B cell (primary cell): ENCODE measurements around the gene PHF21A. TPM values are rescaled to one million over a fixed set of nuclear protein-coding genes. Genes with fewer than 3 reads are reported as not detected.
A peak's percentile ranks its signal among the peaks of the same experiment; 100 is the strongest.

Experiments
- ATAC-seq: fragments of 200-7000 bp; cut with Tn5 transposase; one replicate; pipeline ENCODE4 v1.10.0; 2021; ENCODE audit warnings: low read depth, mild to moderate bottlenecking, moderate number of reproducible peaks, moderate library complexity
- CTCF ChIA-PET: fragments of 350-600 bp; sonication (Branson Sonifier 250); formaldehyde crosslinking; loops from one replicate; lab custom pipeline; 2021; ENCODE audit warnings: antibody characterized with exemption, inconsistent platforms; lab: Charles Lee
- POLR2A ChIA-PET: fragments of 350-600 bp; sonication (Branson Sonifier 250); formaldehyde crosslinking; loops from one replicate; lab custom pipeline; 2021; ENCODE audit warnings: antibody characterized with exemption; lab: Charles Lee
- DNase-seq: peaks from one replicate; pipeline ENCODE4 v3.0.0; 2013
- H2AFZ ChIP-seq: 2 replicates; pipeline ENCODE4 v1.6.1; 2012; ENCODE audit warnings: mild to moderate bottlenecking, low read depth, low read length; ENCODE audit not compliant: insufficient read depth, poor library complexity, severe bottlenecking
- H3K27ac ChIP-seq, 2 donors: 1 replicate in 1 of 2; 2 replicates in 1 of 2; pipeline ENCODE4 v1.5.1; 2012 to 2013; ENCODE audit warnings: low read length in 2 of 2, mild to moderate bottlenecking in 2 of 2, moderate library complexity in 1 of 2
- H3K27me3 ChIP-seq, 4 experiments: fragments of 200-600 bp in 1 of 4; sonication (generic) in 1 of 4; replicated peaks in 1 of 4; 1 replicate in 2 of 4; 2 replicates in 2 of 4; pipeline versions ENCODE4 v1.6.1 to v1.7.0; 2013 to 2016; ENCODE audit warnings: low read length in 3 of 4, mild to moderate bottlenecking in 2 of 4, mixed read lengths in 1 of 4, moderate library complexity in 1 of 4; ENCODE audit not compliant: insufficient read depth in 4 of 4, control insufficient read depth in 3 of 4; ENCODE audit errors: control extremely low read depth in 1 of 4
- H3K36me3 ChIP-seq, 2 experiments: replicated peaks in 1 of 2; 1 replicate in 1 of 2; 2 replicates in 1 of 2; pipeline versions ENCODE4 v1.6.1 to v1.7.1; 2013; ENCODE audit warnings: low read length in 1 of 2; ENCODE audit not compliant: insufficient read depth in 2 of 2, control insufficient read depth in 1 of 2; ENCODE audit errors: control extremely low read depth in 1 of 2, extremely low read depth in 1 of 2
- H3K4me1 ChIP-seq, 2 donors: fragments of 200-600 bp in 1 of 2; sonication (generic) in 1 of 2; 1 replicate in 1 of 2; 2 replicates in 1 of 2; pipeline versions ENCODE4 v1.5.1 to v1.6.1; 2013 to 2017; ENCODE audit warnings: low read length in 2 of 2; ENCODE audit not compliant: control insufficient read depth in 2 of 2, insufficient read depth in 2 of 2
- H3K4me2 ChIP-seq: replicated peaks from 2 replicates; pipeline ENCODE3; 2012; ENCODE audit warnings: mild to moderate bottlenecking, low read depth, low read length; ENCODE audit not compliant: poor library complexity, severe bottlenecking
- H3K4me3 ChIP-seq, 5 experiments: fragments of 200-600 bp in 1 of 5; sonication (generic) in 1 of 5; 1 replicate in 3 of 5; 2 replicates in 2 of 5; pipeline versions ENCODE4 v1.5.1 to v1.7.0; 2011 to 2016; ENCODE audit warnings: low read length in 4 of 5, mild to moderate bottlenecking in 4 of 5, low read depth in 2 of 5, control low read depth in 1 of 5, moderate library complexity in 1 of 5; ENCODE audit not compliant: insufficient read depth in 1 of 5; ENCODE audit errors: control extremely low read depth in 1 of 5, extremely low read depth in 1 of 5
- H3K79me2 ChIP-seq: fragments of 200-600 bp; sonication (generic); one replicate; pipeline ENCODE4 v1.6.0; 2016; ENCODE audit warnings: low read length; ENCODE audit not compliant: control insufficient read depth, insufficient read depth
- H3K9ac ChIP-seq: fragments of 200-600 bp; sonication (generic); 2 replicates; pipeline ENCODE4 v1.6.1; 2017; ENCODE audit warnings: mild to moderate bottlenecking, low read length, moderate library complexity
- H3K9me3 ChIP-seq, 3 donors: one replicate each; pipeline versions ENCODE4 v1.6.1 to v1.7.1; 2013; ENCODE audit warnings: low read length in 2 of 3; ENCODE audit not compliant: control insufficient read depth in 2 of 3, insufficient read depth in 1 of 3; ENCODE audit errors: control extremely low read depth in 1 of 3
- H4K20me1 ChIP-seq: 2 replicates; pipeline ENCODE4 v1.6.0; 2012; ENCODE audit warnings: mild to moderate bottlenecking, low read length; ENCODE audit not compliant: insufficient read depth, control insufficient read depth, poor library complexity, severe bottlenecking
- H3K27ac Mint-ChIP-seq: one replicate; pipeline ENCODE4 v1.8.0; 2021; ENCODE audit warnings: mixed read lengths
- H3K27me3 Mint-ChIP-seq: one replicate; pipeline ENCODE4 v1.8.0; 2021; ENCODE audit warnings: mixed read lengths
- H3K4me1 Mint-ChIP-seq: one replicate; pipeline ENCODE4 v1.8.0; 2021; ENCODE audit warnings: mixed read lengths
- H3K4me3 Mint-ChIP-seq: one replicate; pipeline ENCODE4 v1.8.0; 2021; ENCODE audit warnings: mixed read lengths
- H3K9me3 Mint-ChIP-seq: one replicate; pipeline ENCODE4 v1.8.0; 2022; ENCODE audit warnings: mixed read lengths; ENCODE audit not compliant: insufficient read depth
- CTCF ChIP-seq: fragments of 200-600 bp; IDR thresholded peaks from one replicate; pipeline ENCODE4 v1.8.0; 2022; ENCODE audit warnings: antibody characterized with exemption, mild to moderate bottlenecking
- EZH2 ChIP-seq: IDR thresholded peaks from 2 replicates; pipeline ENCODE4 v1.6.1; 2012; ENCODE audit warnings: borderline replicate concordance, low read depth, mild to moderate bottlenecking, moderate library complexity, low read length; ENCODE audit not compliant: insufficient read depth, poor library complexity, severe bottlenecking
- WGBS: methylation state at CpG from one replicate; pipeline ENCODE4 v1.1.5; 2013; ENCODE audit warnings: missing lambda C conversion rate; ENCODE audit not compliant: insufficient coverage; 5-methylcytosine and 5-hydroxymethylcytosine counted together
- intact Hi-C: fragments of 100-400 bp; cut with micrococcal nuclease; formaldehyde crosslinking; loops from one replicate; pipeline ENCODE4 v1.10.0; 2022
- polyA plus RNA-seq: library from polyadenylated mRNA; depleted of rRNA; stranded (reverse); fragments of >200 nt; gene quantifications from 2 replicates; pipeline ENCODE4 v1.2.3, GENCODE V29; 2012
- total RNA-seq, 2 donors: library from RNA; stranded (reverse); fragments of 120-200 nt in 1 of 2; gene quantifications; 1 replicate in 1 of 2; 2 replicates in 1 of 2; pipeline versions ENCODE4 v1.2.3 to v1.2.4, GENCODE V29; 2013 to 2022

Gene PHF21A
- total and polyA plus RNA-seq, 2 donors (not counting 1 experiment from before 2014, with no cell fraction given) = 41.9 to 103 TPM

DNA sequence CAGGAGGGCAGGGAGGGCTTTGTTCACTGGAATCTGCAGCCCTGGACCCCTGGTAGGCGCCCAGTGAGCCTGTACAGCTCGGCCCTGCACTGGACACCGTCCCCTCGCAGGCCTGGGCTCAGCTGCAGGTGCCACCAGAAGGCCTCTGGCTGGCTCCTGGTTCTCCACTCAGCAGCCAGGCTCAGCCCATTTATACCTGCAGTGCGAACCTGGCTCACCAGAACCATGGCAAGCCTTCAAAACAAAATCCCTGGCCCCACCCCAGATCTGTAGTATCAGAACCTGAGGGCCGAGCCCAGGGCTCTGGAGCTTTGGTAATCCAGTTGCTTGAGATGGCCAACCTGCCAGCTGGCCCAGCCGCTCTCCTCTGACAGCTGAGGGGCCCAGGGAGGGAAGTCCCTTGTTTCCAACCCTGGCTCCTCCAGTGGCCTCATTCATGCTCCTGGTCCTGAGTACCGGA is 213.3 kb downstream of the PHF21A start:
- Mint-ChIP-seq H3K4me1 (peaks cover 13% of the 10 kb centered on the region), H3K4me3 (no peak overlapping the region), H3K27me3 (no peaks in the 10 kb centered on the region), H3K27ac (no peak overlapping the region), H3K9me3 (no peaks in the 10 kb centered on the region)
- Histone ChIP-seq H3K4me2 (no peak overlapping the region), H4K20me1 (peaks cover 28% of the 10 kb centered on the region), H2AFZ (no peak overlapping the region), H3K9me3 (no peaks in the 10 kb centered on the region), H3K4me3 (no peak overlapping the region), H3K79me2 (no peaks in the 10 kb centered on the region), H3K4me1 (peaks cover 0 to 13% of the 10 kb centered on the region in 2 donors), H3K9ac (no peak overlapping the region), H3K27me3 (no peaks in the 10 kb centered on the region), H3K27ac (no peak overlapping the region), H3K36me3 (peaks cover 0 to 29% of the 10 kb centered on the region in 2 experiments)
- ChIA-PET CTCF (interaction anchor here (0.7 kb wide), 1 partner anchor 35 kb away, joined by 3 read pairs; no protein-coding TSS in a partner anchor), POLR2A (interaction anchor here (1.0 kb wide), 1 partner anchor 15 kb away, joined by 3 read pairs; no protein-coding TSS in a partner anchor)
- intact Hi-C loops = no loop called here
- TF ChIP-seq CTCF (no peak), EZH2 (no peak)
- DNase-seq (no peak), ATAC-seq (no peak)
- WGBS = 88% methylated on average over 8 of the region's 8 CpGs

GRCh38 chr11:45906965-45907611 is 214.2 kb downstream of the PHF21A start, which contains the start of gene FREY1:
FREY1 (minus strand) TSS chr11:45907271; CDS start chr11:45907245, 26 bp downstream.
- POLR2A ChIA-PET = interaction anchor here (1.0 kb wide), 1 partner anchor 16 kb away, joined by 3 read pairs; no protein-coding TSS in a partner anchor
- H3K4me2 ChIP-seq = no peak within 1 kb of the TSS
- no peaks in the 10 kb centered on the region for H3K27me3 Mint-ChIP-seq
- H3K9ac ChIP-seq = no peak within 1 kb of the TSS
- no peaks in the 10 kb centered on the region for H3K79me2 ChIP-seq
- H3K27ac ChIP-seq = no peak within 1 kb of the TSS
- no peaks in the 10 kb centered on the region for H3K9me3 Mint-ChIP-seq
- no peaks in the 10 kb centered on the region for H3K9me3 ChIP-seq
- H2AFZ ChIP-seq = no peak within 1 kb of the TSS
- H3K27ac Mint-ChIP-seq = peak within 1 kb of the TSS; percentile 33
- CTCF ChIA-PET = interaction anchor here (0.7 to 1.0 kb wide), 2 partner anchors 34 to 99 kb away, joined by 3 read pairs; no protein-coding TSS in a partner anchor
- DNase-seq (no peak), ATAC-seq (no peak)
- TF ChIP-seq EZH2 (no peak), CTCF (no peak)
- H3K36me3 ChIP-seq = peaks cover 0 to 25% of the 10 kb centered on the region in 2 experiments
- no peaks in the 10 kb centered on the region for H3K27me3 ChIP-seq
- no peak within 1 kb of the TSS for H3K4me3 Mint-ChIP-seq
- intact Hi-C loops = no loop called here
- H3K4me1 Mint-ChIP-seq = peaks cover 13% of the 10 kb centered on the region
- H3K4me3 ChIP-seq = no peak within 1 kb of the TSS
- H3K4me1 ChIP-seq = peaks cover 0 to 13% of the 10 kb centered on the region in 2 donors
- WGBS = 82% methylated on average over 18 of the region's 18 CpGs
- peaks cover 24% of the 10 kb centered on the region for H4K20me1 ChIP-seq
